ENCODE results near the gene ZNF469. TPM values are rescaled to one million over a fixed set of nuclear protein-coding genes. Genes with fewer than 3 reads are reported as not detected.
A peak's percentile ranks its signal among the peaks of the same experiment; 100 is the strongest.

The ZNF469 gene
- total RNA-seq, 4 donors from 2014 or later: 0.18 to 1.7 (median 0.64) TPM

- H3K9me3 ChIP-seq: no peaks in the 10 kb centered on the region
- peaks cover 0 to 13% of the 10 kb centered on the region in 2 donors for H3K27me3 ChIP-seq
- DNase-seq: no peak
- H3K4me1 ChIP-seq: peaks cover 0 to 12% (median 2%) of the 10 kb centered on the region in 4 donors
- TF ChIP-seq, protein P1, sequence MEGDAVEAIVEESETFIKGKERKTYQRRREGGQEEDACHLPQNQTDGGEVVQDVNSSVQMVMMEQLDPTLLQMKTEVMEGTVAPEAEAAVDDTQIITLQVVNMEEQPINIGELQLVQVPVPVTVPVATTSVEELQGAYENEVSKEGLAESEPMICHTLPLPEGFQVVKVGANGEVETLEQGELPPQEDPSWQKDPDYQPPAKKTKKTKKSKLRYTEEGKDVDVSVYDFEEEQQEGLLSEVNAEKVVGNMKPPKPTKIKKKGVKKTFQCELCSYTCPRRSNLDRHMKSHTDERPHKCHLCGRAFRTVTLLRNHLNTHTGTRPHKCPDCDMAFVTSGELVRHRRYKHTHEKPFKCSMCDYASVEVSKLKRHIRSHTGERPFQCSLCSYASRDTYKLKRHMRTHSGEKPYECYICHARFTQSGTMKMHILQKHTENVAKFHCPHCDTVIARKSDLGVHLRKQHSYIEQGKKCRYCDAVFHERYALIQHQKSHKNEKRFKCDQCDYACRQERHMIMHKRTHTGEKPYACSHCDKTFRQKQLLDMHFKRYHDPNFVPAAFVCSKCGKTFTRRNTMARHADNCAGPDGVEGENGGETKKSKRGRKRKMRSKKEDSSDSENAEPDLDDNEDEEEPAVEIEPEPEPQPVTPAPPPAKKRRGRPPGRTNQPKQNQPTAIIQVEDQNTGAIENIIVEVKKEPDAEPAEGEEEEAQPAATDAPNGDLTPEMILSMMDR (IDR thresholded peaks at IDR 0.05): no peak
- TF ChIP-seq POLR2A (IDR thresholded peaks at IDR 0.05): no peak
- H3K27ac ChIP-seq: no peak overlapping the region
- no peak overlapping the region for H3K4me3 ChIP-seq
- no peaks in the 10 kb centered on the region for H3K36me3 ChIP-seq
These were observed 2.1 kb upstream of the ZNF469 start for GRCh38 chr16:88380619-88381018.

DNA sequence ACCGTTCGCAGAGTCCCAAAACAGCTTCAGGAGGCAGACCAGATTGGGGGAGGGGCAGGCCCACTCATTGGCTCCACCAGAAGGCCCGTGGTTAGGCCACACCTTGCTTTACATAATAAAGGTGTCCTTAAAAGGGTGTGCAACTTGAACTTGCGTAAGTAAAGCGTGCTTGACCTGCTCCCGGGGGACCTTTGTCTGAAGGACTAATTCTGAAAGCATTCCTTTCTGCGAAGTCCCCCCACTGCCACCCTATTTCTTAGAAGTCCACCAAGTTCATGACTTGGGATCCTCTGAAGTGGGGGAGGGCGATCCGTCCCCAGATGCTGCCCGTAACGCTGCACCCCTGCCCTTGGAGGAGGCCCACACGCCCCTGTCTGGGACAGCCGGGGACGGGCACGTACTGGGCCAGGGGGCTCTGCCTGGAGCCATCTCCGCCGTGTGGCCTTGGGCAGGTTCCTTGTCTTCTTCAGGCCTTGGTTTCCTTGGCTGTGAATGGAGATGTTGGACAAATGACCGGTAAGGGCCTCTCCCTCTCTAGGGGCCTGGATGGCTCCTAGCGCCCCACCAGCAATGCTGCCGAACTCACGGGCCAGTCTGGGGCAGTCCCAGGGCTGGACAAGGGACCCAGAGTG, 823 bp upstream of the ZNF469 start:
- H3K4me3 ChIP-seq: no peak overlapping the region
- H3K36me3 ChIP-seq: no peaks in the 10 kb centered on the region
- DNase-seq: no peak
- H3K27me3 ChIP-seq: peaks cover 0 to 13% of the 10 kb centered on the region in 2 donors
- H3K4me1 ChIP-seq: peaks cover 0 to 12% (median 2%) of the 10 kb centered on the region in 4 donors
- TF ChIP-seq, protein P1 (IDR thresholded peaks at IDR 0.05): no peak
- no peak for TF ChIP-seq POLR2A (IDR thresholded peaks at IDR 0.05)
- H3K27ac ChIP-seq: no peak overlapping the region
- H3K9me3 ChIP-seq: no peaks in the 10 kb centered on the region

GRCh38 chr16:88383401-88384221, 852 bp downstream of the ZNF469 start:
- no peaks in the 10 kb centered on the region for H3K9me3 ChIP-seq
- H3K27me3 ChIP-seq: peaks cover 0 to 13% of the 10 kb centered on the region in 2 donors
- TF ChIP-seq POLR2A (IDR thresholded peaks at IDR 0.05): no peak
- TF ChIP-seq, protein P1 (IDR thresholded peaks at IDR 0.05): peak in 4 of 6 experiments; percentile 29 to 44 (median 33)
- no peak overlapping the region for H3K27ac ChIP-seq
- H3K36me3 ChIP-seq: no peaks in the 10 kb centered on the region
- H3K4me1 ChIP-seq: peaks cover 0 to 12% (median 2%) of the 10 kb centered on the region in 4 donors
- peak overlapping the region in 3 of 4 donors; percentile 38 to 44 (median 43) for H3K4me3 ChIP-seq
- peak in 1 of 3 donors; percentile 62 for DNase-seq

DNA sequence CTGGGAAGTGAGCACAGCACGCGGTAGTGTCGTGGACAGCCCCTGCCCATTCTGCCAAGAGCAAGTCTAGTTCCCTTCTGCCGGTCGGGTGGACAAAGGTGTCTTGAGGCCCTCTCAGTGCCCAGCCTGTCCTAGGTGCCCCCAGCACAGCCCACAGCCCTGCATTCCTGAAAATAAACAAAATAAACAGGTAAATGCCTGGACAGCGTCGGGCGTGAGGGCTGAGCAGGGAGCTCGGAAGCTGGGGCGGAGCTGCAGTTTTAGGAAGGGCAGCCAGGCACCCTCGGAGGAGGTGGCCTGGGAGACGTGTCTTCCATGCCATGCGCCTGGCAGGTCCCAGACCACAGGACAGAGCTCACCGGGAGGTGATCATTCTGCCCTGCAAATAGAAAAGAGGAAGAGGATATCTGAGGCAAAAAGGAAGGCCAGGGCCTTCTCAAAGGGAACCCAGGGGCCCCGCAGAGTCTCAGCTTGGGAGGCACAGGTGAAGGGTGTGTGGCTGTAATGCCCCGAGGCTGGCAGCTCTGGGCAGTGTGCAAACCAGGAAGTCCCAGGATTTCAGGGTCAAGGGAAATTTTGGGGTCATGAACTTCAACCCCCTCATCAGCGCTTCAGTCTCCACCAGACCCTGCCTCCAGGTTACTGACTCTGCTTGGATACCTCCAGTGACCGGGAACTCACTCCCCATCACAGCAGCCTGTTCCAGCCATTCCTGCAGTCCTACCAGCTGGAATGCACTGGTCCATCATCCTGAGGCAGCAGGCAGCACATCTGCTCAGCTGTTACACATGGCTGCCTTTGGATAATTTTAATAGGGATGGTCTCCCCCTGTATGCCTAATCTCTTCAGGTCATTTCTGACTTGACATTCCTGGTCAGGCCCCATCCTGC, 1.7 kb downstream of the ZNF469 start:
- H3K4me1 ChIP-seq: peaks cover 0 to 12% (median 2%) of the 10 kb centered on the region in 4 donors
- TF ChIP-seq, protein P1 (IDR thresholded peaks at IDR 0.05): no peak
- TF ChIP-seq POLR2A (IDR thresholded peaks at IDR 0.05): no peak
- H3K4me3 ChIP-seq: peak overlapping the region in 1 of 4 donors; percentile 38
- peaks cover 0 to 13% of the 10 kb centered on the region in 2 donors for H3K27me3 ChIP-seq
- no peak for DNase-seq
- H3K27ac ChIP-seq: no peak overlapping the region
- no peaks in the 10 kb centered on the region for H3K9me3 ChIP-seq
- H3K36me3 ChIP-seq: no peaks in the 10 kb centered on the region

GRCh38 chr16:88385112-88385594, 2.4 kb downstream of the ZNF469 start:
- Histone ChIP-seq H3K4me3 (no peak overlapping the region), H3K9me3 (no peaks in the 10 kb centered on the region), H3K27ac (no peak overlapping the region), H3K27me3 (peaks cover 0 to 13% of the 10 kb centered on the region in 2 donors), H3K36me3 (no peaks in the 10 kb centered on the region), H3K4me1 (peaks cover 0 to 12% (median 2%) of the 10 kb centered on the region in 4 donors)
- no peak for DNase-seq
- TF ChIP-seq, protein P1 (IDR thresholded peaks at IDR 0.05): no peak
- no peak for TF ChIP-seq POLR2A (IDR thresholded peaks at IDR 0.05)

All from Peyer's patch (tissue), 4 donors.